GM21737 (cell line): ENCODE data around the gene NOP9.
"Not testable (repeated sequence)": the region's sequence is repeated elsewhere in the genome, so short reads cannot be mapped to it uniquely, and the experiment has no call there.

ENCODE experiments used
- ATAC-seq: cut with Tn5 transposase; IDR thresholded peaks from one replicate; pipeline ENCODE4 v1.9.1; 2021; ENCODE audit warnings: mild to moderate bottlenecking, moderate library complexity; ENCODE audit not compliant: unreplicated experiment

The NOP9 gene

GRCh38 chr14:24342889-24343288 lies 43.2 kb downstream of the NOP9 start:
- ATAC-seq: no peak

GRCh38 chr14:24343795-24344660 lies 44.4 kb downstream of the NOP9 start:
- ATAC-seq: no peak

GRCh38 chr14:24347134-24347533 lies 47.5 kb downstream of the NOP9 start:
- no peak for ATAC-seq

- no peak for ATAC-seq
Observed at GRCh38 chr14:24348186-24348585, 48.5 kb downstream of the NOP9 start.

- ATAC-seq: no peak
Observed at GRCh38 chr14:24349742-24350141, 50.1 kb downstream of the NOP9 start.

- no peak for ATAC-seq
Observed at GRCh38 chr14:24351517-24351916, 51.9 kb downstream of the NOP9 start.

DNA sequence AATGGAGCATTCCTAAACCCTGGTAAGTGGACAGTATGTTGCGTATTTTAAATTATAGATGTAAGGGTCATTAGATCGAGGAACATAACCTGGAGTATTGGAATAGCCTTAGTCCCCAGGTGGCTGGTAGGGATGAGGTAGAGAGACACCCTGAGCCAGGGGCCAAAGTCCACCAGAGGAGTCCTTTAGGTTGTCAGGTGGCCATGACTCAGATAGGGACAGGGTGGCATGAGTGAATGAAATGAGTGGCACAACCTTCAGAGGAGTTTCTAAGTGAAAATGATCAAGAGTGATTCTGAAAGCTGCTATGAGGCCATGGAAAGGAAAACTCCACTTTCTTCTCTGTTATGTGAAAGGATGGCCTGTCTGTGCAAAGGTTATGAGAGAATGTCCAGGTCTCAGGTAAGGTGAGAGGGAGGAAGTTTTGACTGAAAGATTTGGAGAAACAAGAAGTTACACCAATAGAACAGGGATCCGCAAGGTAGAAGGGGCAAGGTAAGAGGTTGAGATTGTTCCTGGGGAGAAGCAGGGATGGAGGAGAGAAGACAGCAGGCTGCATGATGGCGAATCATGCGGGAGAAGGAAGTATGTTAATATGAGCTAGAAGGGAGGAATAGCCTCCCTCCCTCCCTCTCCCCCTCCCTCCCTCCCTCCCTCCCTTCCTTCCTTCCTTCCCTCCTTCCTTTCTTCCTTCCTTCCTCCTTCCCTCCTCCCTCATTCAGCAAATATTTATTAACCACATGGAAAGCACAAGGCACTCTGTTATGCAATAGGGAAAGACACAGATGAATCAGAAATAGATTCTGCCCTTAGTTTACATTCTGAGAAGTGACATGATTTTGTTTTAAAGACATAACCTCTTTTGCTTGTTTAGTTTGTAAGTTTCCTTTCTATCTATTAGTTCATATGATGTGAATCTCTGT lies 54.2 kb downstream of the NOP9 start:
- ATAC-seq: no peak

- ATAC-seq: not testable (repeated sequence)
Observed at GRCh38 chr14:24354482-24354825, 54.8 kb downstream of the NOP9 start.

GRCh38 chr14:24355009-24355408 lies 55.4 kb downstream of the NOP9 start:
- no peak for ATAC-seq

GRCh38 chr14:24356208-24356607 lies 56.6 kb downstream of the NOP9 start:
- ATAC-seq: no peak
